H7 (cell line): ENCODE data around the gene REG1B. TPM values are rescaled to one million over a fixed set of nuclear protein-coding genes. Genes with fewer than 3 reads are reported as not detected.

Experiments
- DNase-seq: peaks from one replicate; pipeline ENCODE4 v3.0.0; 2012
- H3K27me3 ChIP-seq: 2 replicates; pipeline ENCODE4 v1.6.0; 2011; ENCODE audit warnings: mild to moderate bottlenecking, low read length; ENCODE audit not compliant: control insufficient read depth, insufficient read depth
- H3K36me3 ChIP-seq: replicated peaks from 2 replicates; pipeline ENCODE4 v1.5.1; 2011; ENCODE audit warnings: low read length; ENCODE audit not compliant: control insufficient read depth, insufficient read depth
- H3K4me3 ChIP-seq: 2 replicates; pipeline ENCODE4 v1.5.1; 2011; ENCODE audit warnings: low read depth, mild to moderate bottlenecking, control low read depth, low read length, moderate library complexity; ENCODE audit not compliant: insufficient read depth
- total RNA-seq: library from RNA; depleted of rRNA; stranded (reverse); fragments of >200 nt; shearing (Covaris generic); gene quantifications from 2 replicates; pipeline ENCODE4 v1.2.3, GENCODE V29; 2014; rRNA removed

Gene REG1B
- not detected in 2 replicates for total RNA-seq

DNA sequence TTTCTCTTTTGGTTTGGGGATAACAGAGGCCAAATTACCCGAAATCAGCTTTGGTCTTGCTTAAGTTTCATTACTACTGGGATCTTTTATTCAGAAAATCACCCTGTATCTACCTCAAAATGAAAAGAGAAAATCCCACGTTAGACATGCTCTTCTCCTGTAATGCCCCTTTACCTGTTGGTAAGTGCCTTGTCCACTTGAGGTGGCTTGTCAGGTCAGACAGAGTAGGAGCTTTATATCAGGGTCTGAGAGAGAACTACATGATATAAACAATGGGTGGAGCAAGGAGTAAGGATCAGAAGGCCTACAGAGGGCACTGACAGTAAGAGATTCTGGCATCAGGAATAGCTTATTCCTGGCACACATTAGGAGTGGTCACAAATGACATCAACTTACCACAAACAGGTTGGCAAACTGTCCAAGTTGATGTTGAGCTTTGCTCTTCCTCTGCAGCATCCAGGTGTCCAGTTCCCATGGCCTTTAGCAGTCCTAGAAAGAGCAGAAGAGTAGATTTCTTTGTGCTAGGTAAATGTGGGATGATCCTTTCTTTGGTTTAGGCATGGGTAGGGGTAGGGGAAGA is at the start of gene REG1B:
TSS of gene REG1B (minus strand) at position 209 of the 580 bp plus-strand sequence. CDS start 381 bp downstream, outside the sequence.
- no peaks in the 10 kb centered on the region for H3K36me3 ChIP-seq
- no peaks in the 10 kb centered on the region for H3K27me3 ChIP-seq
- DNase-seq = no peak
- no peak within 1 kb of the TSS for H3K4me3 ChIP-seq

- no peaks in the 10 kb centered on the region for H3K27me3 ChIP-seq
- H3K36me3 ChIP-seq = no peaks in the 10 kb centered on the region
- no peak overlapping the region for H3K4me3 ChIP-seq
- no peak for DNase-seq
Observed at GRCh38 chr2:79131687-79132086, 43.9 kb upstream of the REG1B start.

GRCh38 chr2:79129804-79130203 is 42.0 kb upstream of the REG1B start:
- Histone ChIP-seq H3K4me3 (no peak overlapping the region), H3K27me3 (no peaks in the 10 kb centered on the region), H3K36me3 (no peaks in the 10 kb centered on the region)
- no peak for DNase-seq

DNA sequence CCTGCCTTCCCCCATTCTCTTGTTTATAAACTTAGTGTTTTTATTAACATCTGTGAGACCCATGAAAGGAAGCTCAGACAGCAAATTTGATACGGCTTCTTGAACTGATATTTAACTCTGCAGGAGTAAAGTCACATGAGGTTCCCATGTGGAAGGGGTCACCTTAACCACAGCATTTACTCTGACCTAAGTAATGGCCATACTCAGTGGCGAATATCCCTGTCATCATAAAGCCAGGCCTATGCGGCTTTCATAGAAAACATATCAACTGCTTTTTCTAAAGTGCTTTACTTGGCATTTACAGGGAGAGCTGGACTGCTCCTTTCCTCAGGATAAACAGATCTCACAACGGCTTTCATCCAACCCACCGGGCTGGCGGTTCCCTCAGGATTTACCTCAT is 41.5 kb upstream of the REG1B start:
- no peaks in the 10 kb centered on the region for H3K27me3 ChIP-seq
- no peak overlapping the region for H3K4me3 ChIP-seq
- no peaks in the 10 kb centered on the region for H3K36me3 ChIP-seq
- DNase-seq = no peak

- DNase-seq = no peak
- no peak overlapping the region for H3K4me3 ChIP-seq
- H3K27me3 ChIP-seq = no peaks in the 10 kb centered on the region
- no peaks in the 10 kb centered on the region for H3K36me3 ChIP-seq
Observed at GRCh38 chr2:79128406-79128805, 40.6 kb upstream of the REG1B start.

GRCh38 chr2:79125721-79125985 is 37.9 kb upstream of the REG1B start:
- H3K4me3 ChIP-seq = no peak overlapping the region
- no peak for DNase-seq
- H3K27me3 ChIP-seq = no peaks in the 10 kb centered on the region
- H3K36me3 ChIP-seq = no peaks in the 10 kb centered on the region

DNA sequence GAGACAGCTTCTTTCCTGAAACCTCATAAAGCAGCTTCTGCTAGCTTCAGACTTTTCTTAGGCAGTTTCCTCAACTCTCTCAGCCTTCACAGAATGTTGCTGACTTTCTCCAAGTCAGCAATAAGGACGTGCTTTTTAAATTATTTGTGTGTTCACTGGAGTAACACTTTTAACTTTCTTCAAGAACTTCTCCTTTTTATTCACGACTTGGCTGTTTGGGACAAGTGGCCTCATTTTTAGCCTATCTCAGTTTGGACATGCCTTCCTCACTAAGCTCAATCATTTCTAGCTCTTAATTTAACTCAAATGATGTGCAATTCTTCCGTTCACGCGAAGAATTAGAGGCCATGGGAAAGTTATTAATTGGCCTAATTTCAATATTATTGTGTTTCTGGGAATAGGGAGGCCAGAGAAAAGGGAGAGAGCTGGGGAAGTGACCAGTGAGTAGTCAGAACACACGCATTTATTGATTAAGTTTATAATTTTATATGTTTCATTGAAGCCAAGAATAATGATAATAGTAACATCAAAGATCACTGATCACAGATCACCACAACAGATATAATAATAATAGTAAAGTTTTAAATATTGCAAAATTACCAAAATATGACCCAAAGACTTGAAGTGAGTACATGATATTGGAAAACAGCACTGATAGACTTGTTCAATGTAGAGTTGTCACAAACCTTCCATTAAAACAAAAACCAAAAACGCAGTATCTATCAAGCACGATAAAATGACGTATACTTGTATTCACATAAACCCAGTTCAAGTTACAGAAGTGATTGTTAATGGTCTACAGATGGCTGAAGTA is 37.3 kb upstream of the REG1B start:
- Histone ChIP-seq H3K36me3 (no peaks in the 10 kb centered on the region), H3K27me3 (no peaks in the 10 kb centered on the region), H3K4me3 (no peak overlapping the region)
- no peak for DNase-seq

DNA sequence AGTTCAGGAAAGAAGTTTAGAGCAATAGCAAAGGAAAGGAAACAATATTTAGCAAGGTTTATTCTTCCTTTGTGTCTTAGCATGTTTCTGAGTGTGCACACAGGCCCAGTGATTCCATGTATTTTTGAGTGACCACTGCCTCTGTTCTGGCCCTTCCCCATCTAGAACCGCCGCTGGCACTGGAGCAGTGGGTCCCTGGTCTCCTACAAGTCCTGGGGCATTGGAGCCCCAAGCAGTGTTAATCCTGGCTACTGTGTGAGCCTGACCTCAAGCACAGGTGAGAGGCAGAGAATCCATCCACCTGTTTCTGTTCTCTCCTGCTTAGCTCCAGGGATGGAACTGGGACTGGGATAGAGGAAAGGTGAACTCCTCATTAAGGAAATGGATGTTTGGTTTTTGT is 34.9 kb upstream of the REG1B start:
- no peak for DNase-seq
- no peak overlapping the region for H3K4me3 ChIP-seq
- no peaks in the 10 kb centered on the region for H3K27me3 ChIP-seq
- no peaks in the 10 kb centered on the region for H3K36me3 ChIP-seq

DNA sequence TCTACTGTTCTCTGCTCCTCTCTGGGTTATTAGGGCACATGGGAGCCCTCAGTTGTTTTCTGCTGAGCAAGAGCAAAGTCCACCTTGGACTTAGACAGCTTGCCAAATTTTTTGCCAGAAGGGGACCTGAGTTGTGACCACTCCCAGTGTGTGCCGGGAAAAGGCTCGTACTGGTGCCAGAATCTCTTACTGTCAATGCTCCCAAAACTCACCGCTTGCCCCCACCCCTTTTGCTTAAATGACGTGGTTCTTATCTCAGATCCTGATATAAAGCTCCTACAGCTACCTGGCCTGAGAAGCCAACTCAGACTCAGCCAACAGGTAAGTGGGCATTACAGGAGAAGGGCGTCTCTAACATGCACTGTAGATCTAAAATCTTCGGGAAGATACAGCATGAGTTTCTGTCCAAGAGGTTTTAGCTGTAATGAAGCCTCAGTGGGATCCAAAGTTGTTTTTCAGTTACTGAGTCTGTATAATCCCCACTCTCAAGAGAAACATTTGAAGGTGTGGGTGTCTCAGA is 32.5 kb upstream of the REG1B start, which contains the start of gene REG1A:
TSS of gene REG1A (plus strand) at position 295 of the 520 bp plus-strand sequence. CDS start 374 bp downstream, outside the sequence.
- DNase-seq = no peak
- no peaks in the 10 kb centered on the region for H3K27me3 ChIP-seq
- H3K4me3 ChIP-seq = no peak within 1 kb of the TSS
- H3K36me3 ChIP-seq = no peaks in the 10 kb centered on the region

DNA sequence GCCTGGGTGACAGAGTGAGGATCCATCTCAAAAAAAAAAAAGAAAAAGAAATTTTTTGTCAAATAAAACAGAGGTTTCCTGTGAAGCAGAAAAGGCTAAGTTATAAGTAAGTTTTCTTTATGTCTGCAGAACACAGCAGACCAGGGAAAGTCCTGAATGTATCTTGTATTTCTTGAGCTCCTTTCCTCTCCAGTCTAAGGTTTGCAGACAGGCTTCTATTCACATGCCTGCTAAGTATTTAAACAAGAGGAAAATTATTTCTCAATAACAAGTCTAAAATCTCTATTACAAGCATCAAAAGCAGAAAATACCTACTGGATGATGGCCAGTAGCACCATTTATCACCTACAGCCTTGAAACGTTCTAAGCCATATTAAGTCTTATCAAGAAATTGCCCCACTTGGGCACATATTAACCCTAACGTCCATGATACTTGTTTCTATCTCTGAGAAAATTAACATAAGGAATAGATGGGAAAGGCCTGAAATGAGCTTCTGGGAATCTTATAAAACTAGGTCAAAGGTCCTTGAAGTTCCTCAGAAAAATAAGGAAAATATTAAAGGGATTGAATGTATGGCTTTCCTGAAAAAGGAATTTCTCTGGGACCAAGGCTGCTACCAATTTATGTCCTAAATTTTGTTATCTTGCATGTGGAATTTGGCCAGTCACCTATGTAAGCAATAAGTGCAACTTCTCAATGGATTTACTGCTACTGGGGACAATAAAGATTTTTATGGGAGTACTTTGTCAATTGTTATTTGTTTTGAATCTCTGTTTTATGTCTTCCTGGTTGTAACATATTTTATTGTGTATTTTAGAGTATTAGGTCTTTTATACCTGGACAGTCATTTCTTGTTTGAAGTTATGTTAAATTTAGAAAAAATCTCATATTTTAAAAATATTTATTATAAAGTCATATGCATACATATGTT is 29.5 kb upstream of the REG1B start:
- Histone ChIP-seq H3K4me3 (no peak overlapping the region), H3K36me3 (no peaks in the 10 kb centered on the region), H3K27me3 (no peaks in the 10 kb centered on the region)
- no peak for DNase-seq

DNA sequence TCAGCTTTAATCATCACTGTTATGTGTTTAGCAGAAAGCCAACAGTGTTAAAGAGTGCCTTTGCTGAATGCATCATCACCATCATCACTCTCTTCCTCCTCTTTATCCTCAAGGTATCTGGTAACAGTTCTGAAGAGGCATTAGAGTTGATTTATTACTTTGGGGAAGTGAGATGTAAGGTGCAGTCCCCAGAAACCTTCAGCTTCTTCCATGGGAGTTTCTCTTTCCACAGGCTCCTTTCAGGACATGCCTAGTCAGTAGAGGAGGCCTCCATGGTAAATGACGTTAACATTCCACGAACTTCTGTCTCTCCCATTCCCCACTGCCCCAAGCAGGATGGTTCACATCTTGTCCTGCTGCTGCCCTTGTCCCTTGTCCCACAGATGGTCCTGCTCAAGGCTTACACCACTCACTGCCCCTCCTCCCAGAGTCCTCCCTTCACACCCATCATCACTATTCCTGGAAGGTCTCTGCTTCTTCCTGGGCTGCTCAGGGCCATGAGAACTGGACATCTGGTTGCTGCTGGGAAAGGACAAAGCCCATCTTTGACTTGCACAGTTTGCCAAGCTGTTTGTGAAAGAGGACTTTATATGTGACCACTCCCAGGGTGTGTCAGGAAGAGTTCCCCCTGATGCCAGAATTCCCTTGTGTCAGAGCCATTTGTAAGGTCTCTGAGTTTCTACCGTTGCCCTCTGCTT is 27.2 kb upstream of the REG1B start:
- DNase-seq = no peak
- Histone ChIP-seq H3K4me3 (no peak overlapping the region), H3K36me3 (no peaks in the 10 kb centered on the region), H3K27me3 (no peaks in the 10 kb centered on the region)

GRCh38 chr2:79112269-79112668 is 24.5 kb upstream of the REG1B start:
- DNase-seq = no peak
- Histone ChIP-seq H3K36me3 (no peaks in the 10 kb centered on the region), H3K4me3 (no peak overlapping the region), H3K27me3 (no peaks in the 10 kb centered on the region)

DNA sequence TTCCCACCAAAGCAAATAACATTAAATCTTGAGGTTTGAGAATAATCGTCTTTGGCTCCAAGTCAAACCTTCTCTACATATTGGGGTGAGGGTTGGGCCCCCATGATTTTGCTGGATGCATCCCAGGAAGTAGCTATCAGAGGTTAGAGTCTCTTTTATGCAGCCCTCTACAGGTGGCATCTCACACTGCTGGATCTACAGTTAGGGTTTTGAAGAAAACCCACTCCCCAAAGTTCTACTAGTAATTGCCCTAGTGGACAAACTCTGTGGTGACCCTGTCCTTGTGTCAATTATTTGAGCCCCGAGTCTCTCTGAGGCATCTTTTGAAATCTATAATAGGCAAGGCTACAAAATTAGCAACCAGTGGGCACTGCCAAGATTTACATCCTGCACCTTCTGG is 17.5 kb upstream of the REG1B start:
- no peak overlapping the region for H3K4me3 ChIP-seq
- no peaks in the 10 kb centered on the region for H3K36me3 ChIP-seq
- no peaks in the 10 kb centered on the region for H3K27me3 ChIP-seq
- DNase-seq = peak; percentile 15

- Histone ChIP-seq H3K4me3 (no peak overlapping the region), H3K36me3 (no peaks in the 10 kb centered on the region), H3K27me3 (no peaks in the 10 kb centered on the region)
- no peak for DNase-seq
Observed at GRCh38 chr2:79103214-79103613, 15.4 kb upstream of the REG1B start.
